NCI-H82 (cell line): ENCODE measurements around the gene FLOT1.

ENCODE experiments used
- DNase-seq: peaks from one replicate; lab custom pipeline; 2025; lab: John Stamatoyannopoulos, UW

Gene FLOT1

DNA sequence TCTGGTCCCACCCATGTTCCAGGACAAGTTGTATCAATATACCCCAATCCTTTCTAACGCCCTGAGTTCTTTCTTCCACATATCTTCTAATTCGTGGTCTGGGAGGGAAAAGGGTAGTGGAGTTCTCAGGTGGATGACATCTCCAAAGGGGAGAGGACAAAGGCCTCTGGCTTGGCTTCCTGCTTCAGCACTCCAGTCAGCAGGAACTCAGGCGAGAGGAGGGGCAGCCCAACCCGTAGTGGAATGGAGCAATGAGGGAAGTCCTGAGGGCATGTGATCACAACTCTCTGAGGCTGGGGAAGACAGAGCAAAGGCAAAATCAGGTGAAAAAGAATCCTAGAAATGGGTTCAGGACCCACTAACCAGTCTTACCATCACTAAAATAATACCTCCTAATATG, 42.1 kb downstream of the FLOT1 start:
- DNase-seq, result no peak

DNA sequence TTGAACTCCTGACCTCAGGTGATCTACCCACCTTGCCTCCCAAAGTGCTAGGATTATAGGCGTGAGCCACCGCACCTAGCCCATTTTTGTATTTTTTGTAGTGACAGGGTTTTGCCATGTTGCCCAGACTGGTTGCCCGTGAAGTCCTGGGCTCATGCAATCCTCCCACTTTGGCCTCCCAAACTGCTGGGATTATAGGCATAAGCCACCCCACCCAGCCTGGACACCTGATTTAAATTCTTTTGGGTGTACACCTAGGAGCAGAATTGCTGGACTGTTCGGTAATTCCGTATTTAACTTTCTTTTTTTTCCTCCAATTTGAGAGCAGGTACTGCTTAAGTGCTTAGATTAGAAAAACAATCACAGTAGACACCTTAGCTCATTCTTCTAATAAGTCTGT, 46.1 kb downstream of the FLOT1 start:
- no peak for DNase-seq

DNA sequence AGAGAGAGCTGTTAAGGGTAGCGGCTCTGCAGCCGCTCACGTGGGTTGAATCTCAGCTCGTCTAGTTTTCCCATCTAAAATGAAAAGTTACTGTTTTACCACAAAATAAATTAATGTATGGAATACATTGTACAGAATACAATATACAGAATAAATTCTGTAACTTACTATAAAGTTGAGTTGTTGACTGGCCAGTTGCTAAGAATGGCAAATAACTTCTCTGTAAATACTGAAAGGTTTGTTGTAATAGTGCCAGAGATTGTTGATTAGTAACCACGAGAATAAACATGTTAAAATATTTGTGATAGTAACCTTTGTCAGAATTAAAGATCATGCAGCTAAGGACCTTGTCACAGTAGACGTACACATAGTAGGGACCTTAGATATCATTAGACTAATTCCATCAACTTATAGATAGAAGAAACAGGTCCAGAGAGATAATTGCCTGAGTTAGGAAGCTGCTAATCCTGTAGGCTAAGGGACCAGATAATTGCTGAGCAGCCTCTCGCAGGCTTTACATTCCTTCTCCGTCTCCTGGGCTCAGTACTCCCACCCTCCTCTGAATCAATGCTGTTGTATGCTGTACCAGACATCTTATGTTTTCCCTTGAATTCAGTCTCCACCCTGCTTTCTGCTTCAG, 51.2 kb downstream of the FLOT1 start:
- peak; percentile 90 for DNase-seq

DNA sequence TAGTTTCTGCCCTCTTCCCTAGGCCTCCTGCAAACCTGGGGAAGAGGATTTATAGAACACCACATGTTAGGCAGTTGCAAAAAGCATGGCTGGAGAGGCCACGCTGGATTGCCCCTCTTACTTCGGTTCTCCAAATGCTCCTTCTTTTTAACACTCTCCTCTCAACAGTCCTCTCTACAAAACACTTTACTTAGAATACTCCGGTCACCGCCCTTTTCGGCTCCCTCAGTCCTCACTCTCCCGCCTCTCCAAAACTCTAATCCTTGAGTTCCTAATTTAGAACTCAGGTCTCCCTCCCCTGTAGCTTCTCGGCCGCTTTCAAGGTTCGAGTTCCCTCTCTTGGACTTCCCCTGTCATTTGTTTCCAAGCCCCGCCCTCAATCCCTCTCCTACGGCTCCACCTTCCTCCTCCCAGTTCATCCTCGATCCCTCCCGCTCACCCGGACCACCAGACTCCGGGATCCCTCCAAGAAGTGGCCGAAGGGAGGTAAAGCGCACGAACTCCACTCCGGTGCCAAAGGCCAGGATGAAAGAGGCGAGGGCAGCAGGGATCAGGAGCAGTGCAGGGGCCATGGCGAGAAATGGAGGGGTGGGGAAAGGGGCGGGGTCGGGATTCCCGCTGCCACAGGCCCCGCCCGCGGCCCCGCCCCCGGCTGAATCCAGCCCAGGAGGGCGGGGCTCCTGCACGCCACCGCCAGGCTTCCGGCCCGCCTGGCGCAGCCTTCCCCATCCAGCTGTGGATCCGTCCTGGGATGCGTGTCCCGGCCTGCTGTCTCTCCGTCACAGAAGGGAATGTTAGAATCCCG, 51.9 kb downstream of the FLOT1 start, which contains the start of gene NRM:
Gene NRM (minus strand): TSS at position 582 of the 805 bp plus-strand sequence. CDS start 10 bp downstream, at position 572.
- DNase-seq, result peak; percentile 96

DNA sequence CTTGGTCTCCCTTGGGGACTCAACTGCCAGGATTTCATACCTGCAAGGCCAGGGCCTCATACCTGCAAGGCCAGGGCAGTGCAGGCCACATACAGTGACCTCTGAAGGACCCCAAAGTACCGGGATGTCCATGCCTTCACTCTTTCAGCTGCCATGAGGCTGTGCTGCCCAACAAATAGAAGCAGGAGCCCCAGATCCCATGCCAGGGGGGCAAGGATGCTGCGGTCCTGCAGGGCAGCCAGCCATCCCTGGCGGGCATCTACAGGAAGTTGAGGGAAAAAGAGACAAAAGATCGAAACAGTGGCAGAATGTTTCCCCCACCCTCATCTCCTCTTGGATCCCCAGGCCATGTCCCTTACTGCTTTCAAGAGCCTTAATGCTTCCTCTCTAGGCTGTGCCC, 52.5 kb downstream of the FLOT1 start:
- no peak for DNase-seq

DNA sequence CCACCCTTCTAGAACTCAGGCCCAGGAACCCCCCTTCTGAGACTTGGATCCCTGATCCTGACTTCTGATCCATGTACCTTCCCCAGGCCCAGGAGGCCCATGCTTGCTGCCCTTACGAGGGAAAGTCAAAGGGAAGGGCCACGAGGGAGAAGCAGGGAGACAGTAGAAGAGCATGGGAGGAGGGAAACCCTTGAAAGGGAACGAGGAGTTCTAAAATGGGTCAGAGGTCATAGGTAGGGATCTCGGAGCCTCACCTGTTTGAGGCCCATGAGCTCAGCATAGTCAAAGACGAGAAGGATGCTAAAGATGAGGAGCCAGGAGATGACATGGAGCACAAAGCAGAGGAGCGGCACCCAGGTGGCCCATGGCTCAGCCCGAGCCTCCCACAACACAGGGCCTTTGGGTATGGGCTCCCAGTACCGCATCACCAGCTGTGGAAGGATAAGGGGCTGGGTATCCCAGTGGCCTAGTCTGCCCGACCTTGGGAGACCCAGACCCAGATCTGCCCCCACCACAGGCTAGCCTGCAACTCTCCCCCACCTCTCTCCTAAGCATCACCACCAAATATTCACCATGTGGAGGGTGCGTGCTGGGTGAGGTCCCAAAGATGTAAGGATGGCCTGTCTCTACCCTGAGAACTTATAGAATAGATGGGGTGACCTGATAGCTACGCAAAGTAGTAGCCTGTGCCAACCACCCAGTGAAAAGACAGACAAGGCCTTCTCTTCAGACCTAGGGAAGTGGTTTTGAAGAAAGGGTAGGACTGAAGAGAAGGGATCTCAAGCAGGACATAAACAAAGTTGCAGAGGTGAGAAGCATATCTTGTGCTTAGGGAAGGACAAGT, 53.2 kb downstream of the FLOT1 start:
- DNase-seq, result no peak

DNA sequence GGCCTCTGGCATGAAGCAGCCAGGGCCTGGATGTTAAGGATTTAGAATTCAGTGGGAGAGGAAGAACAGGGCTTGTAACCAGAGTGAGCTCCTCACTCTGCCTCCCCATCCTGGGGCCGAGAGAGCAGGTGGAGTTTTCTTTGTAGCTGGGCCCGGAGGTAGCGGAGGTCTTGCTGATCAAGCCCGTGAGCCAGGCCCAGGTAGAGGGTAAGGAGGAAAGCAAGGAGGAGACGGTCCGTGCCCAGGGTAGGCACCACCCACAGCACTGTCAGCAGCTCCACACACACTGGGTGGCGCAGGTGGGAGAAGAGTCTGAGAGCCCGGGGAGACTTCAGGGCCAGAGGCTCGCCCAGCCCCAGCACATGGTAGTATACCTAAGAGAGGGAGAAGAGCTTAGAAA, 53.9 kb downstream of the FLOT1 start:
- DNase-seq, result no peak

DNA sequence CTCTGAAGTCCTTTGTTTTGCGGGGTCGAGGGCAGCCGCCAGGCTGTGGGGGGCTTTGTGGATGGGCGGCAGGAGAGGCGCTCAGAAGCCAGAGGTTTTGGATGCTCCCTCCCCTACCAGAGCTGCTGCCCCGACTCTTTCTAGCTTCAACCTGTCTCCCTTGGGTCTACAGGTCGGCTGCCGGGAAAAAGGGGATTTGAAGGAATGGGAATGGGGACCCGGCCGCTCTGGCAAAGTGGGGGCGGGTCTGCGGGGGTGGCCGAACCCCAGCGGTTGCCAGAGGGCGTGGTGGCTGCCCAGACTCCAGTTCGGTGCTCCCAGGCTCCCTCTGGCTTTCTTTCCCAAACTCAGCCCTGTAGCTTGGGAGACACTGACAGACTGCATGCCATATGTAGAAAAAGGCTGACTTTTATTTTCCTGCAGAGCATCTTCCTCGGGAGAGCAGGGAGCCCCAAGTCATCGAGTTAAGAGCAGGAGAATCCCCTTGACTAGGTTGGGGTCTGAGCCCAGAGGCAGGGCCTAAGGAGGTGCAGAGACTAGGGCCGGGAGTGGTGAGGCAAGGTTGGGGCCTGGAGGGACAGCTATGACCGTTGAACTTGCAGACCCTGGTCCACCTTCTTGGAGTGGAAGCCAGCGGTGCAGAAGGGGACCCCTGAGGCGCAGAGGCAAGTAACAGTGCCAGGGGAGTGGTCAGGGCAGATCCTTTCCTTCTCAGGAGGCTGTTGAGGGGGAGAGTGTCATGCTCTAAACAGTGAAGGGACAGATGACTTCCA, 54.6 kb downstream of the FLOT1 start:
- peak; percentile 54 for DNase-seq

DNA sequence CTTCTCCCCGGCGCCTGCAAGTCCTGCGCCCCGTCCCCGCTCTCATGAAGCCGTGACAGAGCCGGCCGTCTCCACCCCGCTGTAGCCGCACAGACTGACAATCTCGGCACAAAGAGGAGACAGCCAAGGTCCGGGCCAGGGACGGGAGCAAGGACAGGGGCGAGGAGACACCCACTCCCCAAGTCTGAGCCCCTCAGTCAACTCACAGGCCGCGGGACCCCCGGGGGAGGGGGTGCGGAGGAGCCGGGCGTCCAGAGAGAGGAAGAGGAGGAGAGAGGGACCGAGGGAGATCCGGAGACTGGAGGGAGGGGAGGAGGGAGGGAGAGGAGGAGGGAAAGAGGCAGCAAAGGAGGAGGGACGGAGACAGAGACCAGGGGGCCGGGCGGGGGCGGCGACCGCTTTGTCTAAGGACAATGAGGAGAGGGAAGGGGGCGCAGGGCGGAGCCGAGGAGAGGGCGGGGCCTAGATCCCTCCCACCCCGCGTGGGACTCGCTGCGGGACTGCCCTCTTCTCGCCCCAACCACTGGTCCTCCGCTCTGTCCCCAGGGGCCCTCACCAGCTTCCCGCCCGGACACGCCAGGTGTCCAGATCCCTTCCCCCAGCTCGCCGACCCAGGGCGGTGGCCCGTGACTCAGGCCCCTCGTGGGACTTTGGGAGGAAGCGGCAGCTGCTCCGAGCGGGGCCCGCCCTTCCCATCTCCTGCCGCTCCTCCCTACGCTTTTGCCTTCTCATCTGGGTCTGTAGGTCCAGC, 55.4 kb downstream of the FLOT1 start:
- peak; percentile 96 for DNase-seq

DNA sequence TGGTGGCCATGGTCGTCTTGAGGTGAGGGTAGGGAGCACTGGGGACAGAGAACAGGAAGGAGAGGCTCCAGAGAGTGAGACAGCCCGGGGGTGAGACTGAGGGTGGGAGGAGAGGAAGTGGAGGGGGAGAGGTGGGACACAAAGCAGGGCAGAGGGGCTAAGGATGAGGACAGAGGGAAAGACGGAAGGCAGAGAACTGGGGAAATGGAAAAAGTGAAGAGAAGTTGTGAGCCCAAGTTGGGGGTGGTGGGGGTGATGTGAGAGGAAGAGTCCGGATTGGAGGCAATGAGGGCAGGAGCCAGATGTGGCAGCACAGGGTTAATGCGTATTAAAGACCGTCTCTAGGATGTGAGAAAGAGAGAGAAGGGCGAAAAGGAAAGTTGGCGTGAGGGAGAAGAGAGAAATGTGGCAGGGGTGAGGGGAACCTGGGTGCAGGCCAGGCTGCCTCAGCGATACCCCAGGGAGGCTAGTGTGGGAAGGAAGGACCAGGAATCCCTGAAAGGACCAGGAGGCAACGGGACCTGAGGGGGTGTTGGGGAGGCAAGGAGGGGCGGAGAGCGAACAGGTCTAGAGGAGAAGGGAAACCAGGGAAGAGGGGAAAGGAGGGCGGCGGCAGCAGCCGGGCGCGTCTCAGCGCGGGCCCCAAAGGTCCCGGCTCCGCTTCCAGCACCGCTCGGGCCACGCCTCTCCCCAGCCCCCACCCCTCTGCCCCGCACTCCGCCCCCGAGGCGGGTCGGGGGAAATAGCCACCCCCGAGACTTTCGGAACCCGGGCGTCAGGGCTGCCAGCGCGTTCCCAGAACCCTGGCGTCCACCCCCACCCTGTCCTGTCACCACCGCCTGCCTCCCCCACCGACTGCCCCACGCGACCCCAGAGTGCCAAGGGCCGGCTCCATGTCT, 56.2 kb downstream of the FLOT1 start, which contains the start of gene PPP1R18:
Gene PPP1R18 (minus strand): TSS at position 637 of the 899 bp plus-strand sequence. CDS start 627 bp downstream, at position 10.
- DNase-seq, result peak; percentile 76

DNA sequence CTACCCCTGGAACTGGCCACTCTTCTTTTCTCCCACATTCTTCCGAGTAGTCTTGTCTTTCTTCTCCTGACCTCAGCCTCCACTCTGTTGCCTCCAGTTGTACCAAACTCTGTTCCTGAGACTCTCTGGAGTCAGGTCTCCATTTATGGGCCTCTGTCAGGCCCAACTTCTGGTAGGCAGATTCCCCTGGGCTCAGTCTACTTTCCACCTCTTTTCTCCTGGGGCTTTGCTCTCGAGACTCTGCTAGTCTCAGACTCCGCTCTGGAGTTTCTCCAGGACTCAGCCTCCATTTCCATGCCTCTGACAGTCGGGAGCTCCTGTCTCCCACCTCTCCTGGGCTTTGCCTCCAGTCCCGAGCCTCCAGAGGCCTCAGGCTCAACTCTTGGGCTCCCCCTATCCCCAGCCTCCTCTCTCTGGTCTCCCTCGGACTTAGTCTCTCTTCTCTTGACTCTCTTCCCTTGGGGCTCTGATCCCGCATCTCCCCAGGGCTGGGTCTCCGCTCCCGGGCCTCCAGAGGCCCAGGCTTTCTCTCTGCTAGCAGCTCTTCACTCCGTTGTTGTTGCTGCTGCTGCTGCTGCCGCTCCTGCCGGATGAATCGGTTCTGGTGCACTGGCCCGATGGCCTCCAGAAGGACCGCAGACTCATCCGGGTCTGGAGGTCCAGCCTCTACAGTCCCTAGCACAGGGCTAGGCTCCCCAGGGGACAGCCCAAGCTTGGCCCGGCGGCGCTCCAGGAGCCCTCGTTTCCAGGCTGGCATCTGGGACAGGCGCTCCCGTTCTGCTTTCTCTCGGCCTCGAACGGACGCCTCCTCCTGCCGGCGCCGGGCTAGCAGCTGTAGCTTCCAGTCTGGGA, 57.1 kb downstream of the FLOT1 start:
- DNase-seq, result peak; percentile 22

DNA sequence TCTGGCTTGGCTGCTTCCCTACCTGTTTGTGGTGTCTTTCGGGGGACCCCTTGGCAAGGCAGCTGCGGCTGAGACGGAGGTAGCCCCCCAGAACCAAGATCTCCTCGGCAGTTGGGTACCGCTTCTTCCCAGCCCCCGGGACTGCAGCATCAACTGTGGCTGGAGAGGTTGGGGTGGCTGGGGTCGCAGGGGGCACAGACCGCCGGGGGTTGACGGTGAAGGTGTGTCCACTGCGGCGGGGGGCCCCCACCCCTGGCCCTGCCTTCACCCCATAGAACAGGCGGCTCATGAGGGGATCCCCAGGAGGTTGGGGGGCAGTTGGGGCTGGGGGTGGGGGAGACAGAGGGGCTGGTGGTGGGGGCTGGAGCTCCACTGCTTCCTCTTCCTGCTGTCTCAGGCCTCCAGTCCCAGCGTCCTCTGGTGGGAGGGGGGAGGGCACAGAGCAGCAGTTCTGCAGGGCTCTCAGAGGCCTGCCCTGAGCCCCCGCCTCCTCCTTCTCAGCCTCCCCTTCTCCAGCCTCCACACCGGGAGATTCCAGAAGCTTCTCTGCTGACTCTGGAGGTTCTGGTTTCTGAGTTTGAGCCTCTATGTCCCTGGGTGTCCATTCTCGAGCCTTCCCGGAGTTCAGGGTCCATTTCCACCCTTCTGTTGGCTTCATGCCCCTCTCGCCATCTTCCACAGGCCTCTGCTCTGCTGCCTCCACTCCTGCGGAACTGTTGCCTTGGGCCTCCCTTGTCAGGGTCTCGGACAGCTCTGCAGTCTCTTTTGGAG, 57.9 kb downstream of the FLOT1 start:
- no peak for DNase-seq

DNA sequence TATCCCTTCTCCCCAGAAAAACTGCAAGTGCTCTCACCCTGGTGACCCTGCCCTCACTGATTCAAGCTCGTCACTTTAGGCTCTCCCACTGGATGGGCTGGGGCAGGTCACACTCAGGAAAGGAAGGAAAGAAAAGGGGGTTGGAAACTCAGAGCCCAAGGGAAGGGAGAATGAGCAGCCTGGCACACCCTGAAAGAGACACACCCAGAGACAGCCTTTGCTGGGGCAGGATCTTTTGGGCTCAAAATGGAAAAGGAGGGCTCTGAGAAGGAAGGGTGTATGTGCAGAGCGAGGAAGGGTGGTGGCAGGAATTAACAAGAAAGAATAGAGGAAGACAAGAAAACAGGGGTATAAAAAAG, 58.5 kb downstream of the FLOT1 start:
- no peak for DNase-seq

DNA sequence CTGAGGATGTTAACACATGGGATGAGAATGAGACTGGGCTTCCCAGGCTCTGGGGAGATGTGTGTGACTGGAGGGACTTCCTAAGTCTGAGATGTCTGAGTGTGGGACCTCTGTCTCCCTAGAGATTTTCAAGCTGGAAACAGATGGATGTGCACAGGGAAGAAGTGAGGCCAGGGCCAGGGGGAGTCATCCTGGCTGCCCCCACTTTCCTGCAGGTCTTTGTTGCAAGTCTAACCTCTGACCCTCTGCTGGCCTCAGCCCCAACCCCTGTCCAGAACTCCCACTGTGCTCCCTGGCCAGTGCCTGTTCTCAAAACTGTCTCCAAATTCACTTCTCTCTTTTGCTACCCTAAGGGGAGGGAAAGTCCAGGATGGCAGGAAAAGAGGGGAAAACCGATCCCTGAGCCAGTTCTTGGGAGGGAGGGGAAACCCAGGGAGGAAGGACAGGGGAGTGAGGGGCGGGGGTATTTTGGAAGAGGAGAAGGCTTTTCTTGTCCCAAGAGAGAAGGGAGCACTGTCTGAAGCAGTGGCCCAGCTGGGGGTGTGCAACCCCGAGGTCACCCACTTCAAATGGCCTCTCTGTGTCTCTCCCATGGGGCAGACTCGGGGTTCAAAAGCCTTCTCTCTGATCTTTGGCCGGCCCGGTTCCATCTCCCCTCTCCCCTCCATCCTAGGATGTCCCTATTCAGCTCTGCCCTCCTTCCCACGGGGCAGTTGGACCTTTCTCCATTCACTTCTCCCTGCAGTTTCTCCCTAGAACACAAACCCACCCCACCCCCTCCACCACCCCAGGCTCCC, 59.1 kb downstream of the FLOT1 start:
- DNase-seq, result no peak

DNA sequence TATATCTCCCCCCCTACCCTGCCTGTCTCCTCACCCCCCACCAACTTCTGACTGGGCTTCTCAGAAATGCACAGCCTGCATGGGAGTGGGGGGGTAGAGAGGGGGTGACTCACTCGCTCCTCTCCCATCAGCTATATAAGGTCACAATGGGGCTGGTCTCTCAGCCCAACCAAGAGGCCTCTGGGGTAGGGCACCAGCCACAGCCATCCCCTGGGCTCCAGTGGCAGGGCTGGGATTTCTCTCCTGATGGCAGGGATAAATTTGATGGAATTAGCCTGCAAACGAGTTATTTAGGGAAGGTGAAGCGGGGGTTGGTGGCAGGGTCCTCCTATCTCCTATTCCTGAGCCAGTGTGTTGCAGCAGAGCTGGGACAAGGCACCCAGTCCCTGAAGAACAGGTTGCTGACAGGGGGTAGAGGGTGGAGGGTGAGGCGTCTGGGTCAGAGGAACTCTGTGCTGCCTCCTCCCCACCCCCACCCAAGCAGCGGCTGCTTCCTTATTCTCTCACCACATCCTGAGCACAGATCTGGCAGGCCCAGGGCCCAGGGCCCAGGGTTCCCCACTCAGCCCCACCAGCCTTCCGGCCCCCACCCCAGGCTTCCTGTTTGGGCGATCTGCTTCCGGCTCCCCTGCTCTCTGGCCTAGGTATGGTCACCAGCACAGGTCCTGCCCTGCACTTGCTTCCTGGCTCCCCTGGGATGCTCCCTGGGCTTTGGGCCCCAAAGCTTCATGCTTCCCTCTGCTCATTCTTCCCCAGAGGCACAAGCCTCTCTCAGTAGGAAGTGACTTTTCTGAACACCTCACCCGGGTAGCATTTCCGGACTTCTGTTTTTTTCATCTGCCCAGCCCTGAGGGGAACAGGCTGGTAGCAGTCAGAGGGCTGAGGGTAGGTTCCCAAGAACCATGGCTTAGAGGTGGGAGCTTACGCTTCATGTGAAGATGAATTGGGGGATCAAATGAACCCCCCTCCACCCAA, 60.1 kb downstream of the FLOT1 start:
- peak; percentile 81 for DNase-seq

DNA sequence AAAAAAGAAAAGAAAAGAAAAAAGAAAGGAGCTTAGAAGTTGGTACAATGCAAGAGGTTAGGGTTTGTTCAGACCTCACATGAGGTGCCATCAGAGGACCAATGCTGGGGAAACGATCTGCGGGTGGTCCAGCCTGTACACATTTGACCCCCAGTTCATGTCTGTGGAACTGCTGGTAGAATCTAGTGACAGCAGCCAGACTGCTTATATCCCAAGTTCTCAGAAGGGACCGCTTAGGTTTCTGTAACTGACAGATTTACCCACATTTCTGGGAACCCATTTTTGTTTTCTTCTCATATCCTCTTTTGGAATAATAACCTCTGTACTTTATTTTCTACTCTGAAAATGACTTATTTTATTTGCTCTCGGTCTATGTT, 60.7 kb downstream of the FLOT1 start:
- DNase-seq, result no peak
